HepG2 (cell line): ENCODE data around the gene DUS1L. TPM values are rescaled to one million over a fixed set of nuclear protein-coding genes. Genes with fewer than 3 reads are reported as not detected.

Source experiments
- AFF4 ChIP-seq: sonication (generic); formaldehyde crosslinking; IDR thresholded peaks from 2 replicates; pipeline ENCODE4 v1.4.0; 2020; ENCODE audit warnings: missing genetic modification reagents
- ELF3 ChIP-seq: IDR thresholded peaks from 2 replicates; pipeline ENCODE4 v1.6.1; 2016; ENCODE audit warnings: missing genetic modification reagents, missing compliant biosample characterization
- ELF4 ChIP-seq: sonication (generic); formaldehyde crosslinking; IDR thresholded peaks from 2 replicates; pipeline ENCODE4 v1.5.0; 2020; ENCODE audit warnings: missing genetic modification reagents, mild to moderate bottlenecking, moderate library complexity, borderline replicate concordance
- FOSL2 ChIP-seq: sonication (generic); formaldehyde crosslinking; IDR thresholded peaks from 2 replicates; pipeline ENCODE4 v1.4.0; 2020; ENCODE audit warnings: missing genetic modification reagents
- MEF2D ChIP-seq: sonication (generic); formaldehyde crosslinking; IDR thresholded peaks from 2 replicates; pipeline ENCODE4 v1.5.1; 2020; ENCODE audit warnings: mild to moderate bottlenecking, missing genetic modification reagents
- MXD1 ChIP-seq: sonication (generic); formaldehyde crosslinking; IDR thresholded peaks from 2 replicates; pipeline ENCODE4 v1.4.0; 2020; ENCODE audit warnings: mild to moderate bottlenecking, missing genetic modification reagents
- SMAD1 ChIP-seq: sonication (generic); formaldehyde crosslinking; IDR thresholded peaks from 2 replicates; pipeline ENCODE4 v1.4.0; 2020; ENCODE audit warnings: missing genetic modification reagents, low read depth, mild to moderate bottlenecking, borderline replicate concordance
- TBX2 ChIP-seq: sonication (generic); formaldehyde crosslinking; IDR thresholded peaks from 2 replicates; pipeline ENCODE4 v1.5.0; 2020; ENCODE audit warnings: missing genetic modification reagents, mild to moderate bottlenecking, borderline replicate concordance
- ZBTB38 ChIP-seq: sonication (generic); formaldehyde crosslinking; IDR thresholded peaks from 2 replicates; pipeline ENCODE4 v1.5.1; 2020; ENCODE audit warnings: mild to moderate bottlenecking, missing genetic modification reagents
- ZFP91 ChIP-seq: sonication (generic); formaldehyde crosslinking; IDR thresholded peaks from 2 replicates; pipeline ENCODE4 v1.9.0; 2022; ENCODE audit warnings: missing genetic modification reagents, mild to moderate bottlenecking, borderline replicate concordance
- ZNF160 ChIP-seq: sonication (generic); formaldehyde crosslinking; IDR thresholded peaks from 2 replicates; pipeline ENCODE4 v1.8.0; 2022; ENCODE audit warnings: mild to moderate bottlenecking, inconsistent platforms, missing genetic modification reagents
- ZNF605 ChIP-seq: sonication (generic); formaldehyde crosslinking; IDR thresholded peaks from 2 replicates; pipeline ENCODE4 v1.8.0; 2022; ENCODE audit warnings: mild to moderate bottlenecking, missing genetic modification reagents
- ZNF619 ChIP-seq: sonication (generic); formaldehyde crosslinking; IDR thresholded peaks from 2 replicates; pipeline ENCODE4 v1.4.0; 2020; ENCODE audit warnings: mild to moderate bottlenecking, missing genetic modification reagents
- ZSCAN22 ChIP-seq: sonication (generic); formaldehyde crosslinking; IDR thresholded peaks from 2 replicates; pipeline ENCODE4 v1.4.0; 2020; ENCODE audit warnings: mild to moderate bottlenecking, missing genetic modification reagents
- ZSCAN25 ChIP-seq: sonication (generic); formaldehyde crosslinking; IDR thresholded peaks from 2 replicates; pipeline ENCODE4 v1.8.0; 2022; ENCODE audit warnings: mild to moderate bottlenecking, missing genetic modification reagents
- polyA plus RNA-seq, 8 experiments: library from polyadenylated mRNA; depleted of rRNA in 3 of 8; stranded (reverse) in 7 of 8; unstranded in 1 of 8; fragments of >200 nt; fragmentation: Illumina TruSeq in 4 of 8; extraction: Trizol in 4 of 8; gene quantifications; 2 replicates each; pipeline versions ENCODE4 v1.2.1 to v1.2.3, GENCODE V29; 2011 to 2016; ENCODE audit warnings: low read depth in 4 of 8, missing spikeins in 1 of 8, mixed read lengths in 1 of 8; ENCODE audit not compliant: insufficient read depth in 1 of 8
- total RNA-seq, 5 experiments: library from RNA; depleted of rRNA; stranded (reverse); fragments of >200 nt; fragmentation: Illumina TruSeq; extraction: Trizol; gene quantifications; 2 replicates each; pipeline ENCODE4 v1.2.3, GENCODE V29; 2016; ENCODE audit warnings: low read depth in 1 of 5

Gene DUS1L
- total and polyA plus RNA-seq, 2 of the 13 experiments (the other 11 are each of a cell fraction or from before 2014, with no cell fraction given): 81.0 to 109 TPM

GRCh38 chr17:82019690-82020571 is 45.7 kb downstream of the DUS1L start (continued):
- peak; percentile 66 for TF ChIP-seq ZFP91
- TF ChIP-seq ZBTB38 (CRISPR knock-in tag): 0 out of 2 replicates have a peak, but pooled peaks have one; percentile 7
- peak; percentile 67 for TF ChIP-seq ZSCAN25 (CRISPR knock-in tag)
- TF ChIP-seq ZNF605 (CRISPR knock-in tag): no peak
- no peak for TF ChIP-seq ZSCAN22 (CRISPR knock-in tag)
- TF ChIP-seq TBX2: no peak
- TF ChIP-seq FOSL2 (CRISPR knock-in tag): 0 out of 2 replicates have a peak, but pooled peaks have one; percentile 26
- TF ChIP-seq ZNF619: peak; percentile 47; the same call in 1 of the 2 replicates
- 0 out of 2 replicates have a peak, but pooled peaks have one; percentile 9 for TF ChIP-seq SMAD1 (CRISPR knock-in tag)
- TF ChIP-seq MEF2D (CRISPR knock-in tag): peak; percentile 49; the same call in 1 of the 2 replicates
- peak; percentile 68; the same call in 1 of the 2 replicates for TF ChIP-seq MXD1 (CRISPR knock-in tag)
- peak; percentile 50 for TF ChIP-seq ELF3 (CRISPR knock-in tag)
- TF ChIP-seq ZNF160 (CRISPR knock-in tag): 0 out of 2 replicates have a peak, but pooled peaks have one; percentile 73
- TF ChIP-seq AFF4 (CRISPR knock-in tag): 0 out of 2 replicates have a peak, but pooled peaks have one; percentile 19
- TF ChIP-seq ELF4: no peak
